ENCODE data around the gene PDE4D. TPM values are rescaled to one million over a fixed set of nuclear protein-coding genes. Genes with fewer than 3 reads are reported as not detected.

Gene PDE4D
- total and polyA plus RNA-seq, 2 experiments from 2014 or later: 4.3 to 9.7 TPM

GRCh38 chr5:58987193-58987592 lies 906.3 kb downstream of the PDE4D start:
- no peak overlapping the region for H3K4me3 ChIP-seq
- H3K79me2 ChIP-seq (ENCODE audit: insufficient read depth): no peaks in the 10 kb centered on the region
- H3K27me3 ChIP-seq (replicated peaks; ENCODE audit: insufficient read depth): no peaks in the 10 kb centered on the region
- DNase-seq: no peak
- H3K4me2 ChIP-seq (ENCODE audit: unreplicated experiment): no peak overlapping the region
- H3K9me3 ChIP-seq (ENCODE audit: low read depth): no peaks in the 10 kb centered on the region
- no peaks in the 10 kb centered on the region for H3K4me1 ChIP-seq (ENCODE audit: insufficient read depth)
- 0 out of 2 replicates have a peak, but pooled peaks cover 5% of the 10 kb centered on the region for H3K36me3 ChIP-seq (ENCODE audit: low read depth)
- no peak overlapping the region for H2AFZ ChIP-seq
- H3K9ac ChIP-seq: no peak overlapping the region
- no peaks in the 10 kb centered on the region for H4K20me1 ChIP-seq (ENCODE audit: insufficient read depth)
- no peaks in the 10 kb centered on the region for H3K9me2 ChIP-seq (ENCODE audit: insufficient read depth)
- no peak for TF ChIP-seq EZH2phosphoT487 (IDR thresholded peaks at IDR 0.05; ENCODE audit: insufficient read depth, low read depth)
- no peak for TF ChIP-seq EZH2 (IDR thresholded peaks at IDR 0.05; ENCODE audit: insufficient read depth, poor library complexity, severe bottlenecking)
- H3K27ac ChIP-seq: no peak overlapping the region
- in situ Hi-C loops (cut with MboI): no loop called here
- H3F3A ChIP-seq (ENCODE audit: insufficient read depth): no peaks in the 10 kb centered on the region

GRCh38 chr5:58986281-58986680 lies 907.2 kb downstream of the PDE4D start:
- in situ Hi-C loops (cut with MboI): no loop called here
- TF ChIP-seq EZH2 (IDR thresholded peaks at IDR 0.05; ENCODE audit: insufficient read depth, poor library complexity, severe bottlenecking): no peak
- TF ChIP-seq EZH2phosphoT487 (IDR thresholded peaks at IDR 0.05; ENCODE audit: insufficient read depth, low read depth): no peak
- Histone ChIP-seq H3K4me1 (ENCODE audit: insufficient read depth) (no peaks in the 10 kb centered on the region), H3F3A (ENCODE audit: insufficient read depth) (no peaks in the 10 kb centered on the region), H3K9ac (no peak overlapping the region), H3K27me3 (replicated peaks; ENCODE audit: insufficient read depth) (no peaks in the 10 kb centered on the region), H3K4me2 (ENCODE audit: unreplicated experiment) (no peak overlapping the region), H3K4me3 (no peak overlapping the region), H3K9me3 (ENCODE audit: low read depth) (no peaks in the 10 kb centered on the region), H3K79me2 (ENCODE audit: insufficient read depth) (no peaks in the 10 kb centered on the region), H3K36me3 (ENCODE audit: low read depth) (0 out of 2 replicates have a peak, but pooled peaks cover 5% of the 10 kb centered on the region), H3K27ac (no peak overlapping the region), H2AFZ (no peak overlapping the region), H4K20me1 (ENCODE audit: insufficient read depth) (no peaks in the 10 kb centered on the region), H3K9me2 (ENCODE audit: insufficient read depth) (no peaks in the 10 kb centered on the region)
- 86% methylated on average over 8 of the region's 8 CpGs for WGBS, 2 experiments (ENCODE audit: low coverage in 1 of 2, low lambda C conversion rate in 2 of 2, missing lambda C conversion rate in 2 of 2)
- DNase-seq: no peak

- 0 out of 2 replicates have a peak, but pooled peaks cover 5% of the 10 kb centered on the region for H3K36me3 ChIP-seq (ENCODE audit: low read depth)
- no peaks in the 10 kb centered on the region for H3K9me3 ChIP-seq (ENCODE audit: low read depth)
- 82 to 88% methylated on average over 4 of the region's 4 CpGs for WGBS, 2 experiments (ENCODE audit: low coverage in 1 of 2, low lambda C conversion rate in 2 of 2, missing lambda C conversion rate in 2 of 2)
- H3K27ac ChIP-seq: no peak overlapping the region
- H3K79me2 ChIP-seq (ENCODE audit: insufficient read depth): no peaks in the 10 kb centered on the region
- H2AFZ ChIP-seq: no peak overlapping the region
- H3K4me2 ChIP-seq (ENCODE audit: unreplicated experiment): no peak overlapping the region
- no peak for TF ChIP-seq EZH2 (IDR thresholded peaks at IDR 0.05; ENCODE audit: insufficient read depth, poor library complexity, severe bottlenecking)
- no peak for TF ChIP-seq EZH2phosphoT487 (IDR thresholded peaks at IDR 0.05; ENCODE audit: insufficient read depth, low read depth)
- H3K4me3 ChIP-seq: no peak overlapping the region
- in situ Hi-C loops (cut with MboI): no loop called here
- no peaks in the 10 kb centered on the region for H4K20me1 ChIP-seq (ENCODE audit: insufficient read depth)
- no peaks in the 10 kb centered on the region for H3F3A ChIP-seq (ENCODE audit: insufficient read depth)
- no peak for DNase-seq
- no peaks in the 10 kb centered on the region for H3K27me3 ChIP-seq (replicated peaks; ENCODE audit: insufficient read depth)
- H3K9me2 ChIP-seq (ENCODE audit: insufficient read depth): no peaks in the 10 kb centered on the region
- no peaks in the 10 kb centered on the region for H3K4me1 ChIP-seq (ENCODE audit: insufficient read depth)
- H3K9ac ChIP-seq: no peak overlapping the region
Observed at GRCh38 chr5:58985759-58986158, 907.8 kb downstream of the PDE4D start.

GRCh38 chr5:58985311-58985710 lies 908.2 kb downstream of the PDE4D start:
- no peaks in the 10 kb centered on the region for H3K9me2 ChIP-seq (ENCODE audit: insufficient read depth)
- 72 to 81% methylated on average over 4 of the region's 4 CpGs for WGBS, 2 experiments (ENCODE audit: low coverage in 1 of 2, low lambda C conversion rate in 2 of 2, missing lambda C conversion rate in 2 of 2)
- H3F3A ChIP-seq (ENCODE audit: insufficient read depth): no peaks in the 10 kb centered on the region
- H4K20me1 ChIP-seq (ENCODE audit: insufficient read depth): no peaks in the 10 kb centered on the region
- no peak overlapping the region for H3K4me3 ChIP-seq
- no peak overlapping the region for H3K27ac ChIP-seq
- in situ Hi-C loops (cut with MboI): no loop called here
- DNase-seq: no peak
- H3K9me3 ChIP-seq (ENCODE audit: low read depth): no peaks in the 10 kb centered on the region
- H3K9ac ChIP-seq: no peak overlapping the region
- H3K27me3 ChIP-seq (replicated peaks; ENCODE audit: insufficient read depth): no peaks in the 10 kb centered on the region
- no peak overlapping the region for H2AFZ ChIP-seq
- 0 out of 2 replicates have a peak, but pooled peaks cover 2% of the 10 kb centered on the region for H3K36me3 ChIP-seq (ENCODE audit: low read depth)
- no peaks in the 10 kb centered on the region for H3K79me2 ChIP-seq (ENCODE audit: insufficient read depth)
- H3K4me1 ChIP-seq (ENCODE audit: insufficient read depth): no peaks in the 10 kb centered on the region
- TF ChIP-seq EZH2phosphoT487 (IDR thresholded peaks at IDR 0.05; ENCODE audit: insufficient read depth, low read depth) (no peak), EZH2 (IDR thresholded peaks at IDR 0.05; ENCODE audit: insufficient read depth, poor library complexity, severe bottlenecking) (no peak)
- no peak overlapping the region for H3K4me2 ChIP-seq (ENCODE audit: unreplicated experiment)

Data from GM23248 (cell line).